DOHH2 (cell line): Measurements from ENCODE around the gene UPF3A.

Experiments
- EZH2phosphoT487 ChIP-seq: fragments of 200-600 bp; sonication (generic); IDR thresholded peaks from 2 replicates; pipeline ENCODE4 v1.6.1; 2017; ENCODE audit warnings: borderline replicate concordance, mild to moderate bottlenecking, antibody characterized with exemption, low read length, moderate library complexity, mixed read lengths
- TF ChIP-seq, protein P1 (sequence below): fragments of 200-600 bp; sonication (generic); IDR thresholded peaks from one replicate; pipeline ENCODE4 v1.5.1; 2014; ENCODE audit warnings: antibody characterized with exemption, mild to moderate bottlenecking, low read depth, low read length; ENCODE audit not compliant: poor library complexity, severe bottlenecking

GRCh38 chr13:114339857-114340534 lies 58.6 kb downstream of the UPF3A start:
- TF ChIP-seq, protein P1, sequence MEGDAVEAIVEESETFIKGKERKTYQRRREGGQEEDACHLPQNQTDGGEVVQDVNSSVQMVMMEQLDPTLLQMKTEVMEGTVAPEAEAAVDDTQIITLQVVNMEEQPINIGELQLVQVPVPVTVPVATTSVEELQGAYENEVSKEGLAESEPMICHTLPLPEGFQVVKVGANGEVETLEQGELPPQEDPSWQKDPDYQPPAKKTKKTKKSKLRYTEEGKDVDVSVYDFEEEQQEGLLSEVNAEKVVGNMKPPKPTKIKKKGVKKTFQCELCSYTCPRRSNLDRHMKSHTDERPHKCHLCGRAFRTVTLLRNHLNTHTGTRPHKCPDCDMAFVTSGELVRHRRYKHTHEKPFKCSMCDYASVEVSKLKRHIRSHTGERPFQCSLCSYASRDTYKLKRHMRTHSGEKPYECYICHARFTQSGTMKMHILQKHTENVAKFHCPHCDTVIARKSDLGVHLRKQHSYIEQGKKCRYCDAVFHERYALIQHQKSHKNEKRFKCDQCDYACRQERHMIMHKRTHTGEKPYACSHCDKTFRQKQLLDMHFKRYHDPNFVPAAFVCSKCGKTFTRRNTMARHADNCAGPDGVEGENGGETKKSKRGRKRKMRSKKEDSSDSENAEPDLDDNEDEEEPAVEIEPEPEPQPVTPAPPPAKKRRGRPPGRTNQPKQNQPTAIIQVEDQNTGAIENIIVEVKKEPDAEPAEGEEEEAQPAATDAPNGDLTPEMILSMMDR = peak; percentile 85
- TF ChIP-seq EZH2phosphoT487 = no peak
